ENCODE measurements around the gene DGKB.

- TF ChIP-seq POLR2AphosphoS5 (IDR thresholded peaks at IDR 0.05; ENCODE audit: low read depth, low read length), result no peak
- TF ChIP-seq TAF1 (IDR thresholded peaks at IDR 0.05; ENCODE audit: low read depth, low read length), result no peak
- TF ChIP-seq POLR2A (IDR thresholded peaks at IDR 0.05; ENCODE audit: low read depth, low read length), result no peak
- no peak for TF ChIP-seq POU2F2 (IDR thresholded peaks at IDR 0.05; ENCODE audit: low read depth, low read length)
- no peak for TF ChIP-seq SPI1 (IDR thresholded peaks at IDR 0.05; ENCODE audit: low read depth, low read length)
- TF ChIP-seq PAX5 (IDR thresholded peaks at IDR 0.05; ENCODE audit: insufficient read depth, low read length, severe bottlenecking), result no peak
These were observed 32.3 kb upstream of the DGKB start for GRCh38 chr7:14934839-14935238.
